Activated CD8-positive, alpha-beta memory T cell treated with anti-CD3 and anti-CD28 coated beads, Interleukin-2, amount 50 U/mL, for 1 hour (primary cell): ENCODE results near the gene NEU4.
"Not testable (repeated sequence)": the region's sequence is repeated elsewhere in the genome, so short reads cannot be mapped to it uniquely, and the experiment has no call there.

ENCODE experiments used
- DNase-seq: peaks from one replicate; pipeline ENCODE4 v3.0.0-alpha.2; 2020; ENCODE audit errors: extremely low read depth

The NEU4 gene, protein sequence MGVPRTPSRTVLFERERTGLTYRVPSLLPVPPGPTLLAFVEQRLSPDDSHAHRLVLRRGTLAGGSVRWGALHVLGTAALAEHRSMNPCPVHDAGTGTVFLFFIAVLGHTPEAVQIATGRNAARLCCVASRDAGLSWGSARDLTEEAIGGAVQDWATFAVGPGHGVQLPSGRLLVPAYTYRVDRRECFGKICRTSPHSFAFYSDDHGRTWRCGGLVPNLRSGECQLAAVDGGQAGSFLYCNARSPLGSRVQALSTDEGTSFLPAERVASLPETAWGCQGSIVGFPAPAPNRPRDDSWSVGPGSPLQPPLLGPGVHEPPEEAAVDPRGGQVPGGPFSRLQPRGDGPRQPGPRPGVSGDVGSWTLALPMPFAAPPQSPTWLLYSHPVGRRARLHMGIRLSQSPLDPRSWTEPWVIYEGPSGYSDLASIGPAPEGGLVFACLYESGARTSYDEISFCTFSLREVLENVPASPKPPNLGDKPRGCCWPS

GRCh38 chr2:241808721-241809382 is at the start of gene NEU4:
NEU4 (plus strand) TSS chr2:241809193; CDS start chr2:241814485, 5,292 bp downstream.
- no peak for DNase-seq

DNA sequence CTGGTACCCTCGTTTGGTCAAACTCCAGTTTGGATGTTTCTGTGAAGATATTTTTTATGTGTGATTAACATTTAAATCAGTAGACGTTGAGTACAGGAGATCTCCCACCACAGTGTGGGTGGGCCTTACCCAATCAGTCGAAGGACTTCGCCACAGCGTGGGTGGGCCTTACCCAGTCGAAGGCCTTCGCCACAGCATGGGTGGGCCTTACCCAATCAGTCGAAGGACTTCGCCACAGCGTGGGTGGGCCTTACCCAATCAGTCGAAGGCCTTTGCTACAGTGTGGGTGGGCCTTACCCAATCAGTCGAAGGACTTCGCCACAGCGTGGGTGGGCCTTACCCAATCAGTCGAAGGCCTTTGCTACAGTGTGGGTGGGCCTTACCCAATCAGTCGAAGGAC is 49.1 kb upstream of the NEU4 start:
- DNase-seq = not testable (repeated sequence)

GRCh38 chr2:241760301-241760771 is 48.7 kb upstream of the NEU4 start:
- no peak for DNase-seq

GRCh38 chr2:241762321-241762932 is 46.6 kb upstream of the NEU4 start:
- no peak for DNase-seq

DNA sequence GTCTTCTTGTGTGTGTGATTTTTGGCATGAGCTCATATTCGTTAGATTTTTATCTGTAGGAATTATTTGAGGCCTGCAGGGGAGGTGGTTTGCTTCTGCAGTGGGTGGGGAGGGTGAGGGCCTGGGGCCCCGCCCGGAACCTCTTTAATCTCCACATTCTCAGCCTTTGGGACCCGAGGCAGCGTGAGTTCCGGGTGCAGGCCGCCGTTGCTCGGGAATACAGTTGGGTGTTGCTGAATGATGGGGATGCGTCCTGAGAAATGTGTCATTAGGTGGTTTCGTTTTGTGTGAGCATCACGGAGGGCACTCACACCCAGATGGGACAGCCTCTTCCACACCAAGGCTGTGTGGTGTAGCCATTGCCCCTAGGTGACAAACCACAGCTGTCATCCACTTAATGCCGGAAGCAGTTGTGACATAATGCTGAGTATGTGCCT is 46.0 kb upstream of the NEU4 start:
- peak; percentile 57 for DNase-seq

DNA sequence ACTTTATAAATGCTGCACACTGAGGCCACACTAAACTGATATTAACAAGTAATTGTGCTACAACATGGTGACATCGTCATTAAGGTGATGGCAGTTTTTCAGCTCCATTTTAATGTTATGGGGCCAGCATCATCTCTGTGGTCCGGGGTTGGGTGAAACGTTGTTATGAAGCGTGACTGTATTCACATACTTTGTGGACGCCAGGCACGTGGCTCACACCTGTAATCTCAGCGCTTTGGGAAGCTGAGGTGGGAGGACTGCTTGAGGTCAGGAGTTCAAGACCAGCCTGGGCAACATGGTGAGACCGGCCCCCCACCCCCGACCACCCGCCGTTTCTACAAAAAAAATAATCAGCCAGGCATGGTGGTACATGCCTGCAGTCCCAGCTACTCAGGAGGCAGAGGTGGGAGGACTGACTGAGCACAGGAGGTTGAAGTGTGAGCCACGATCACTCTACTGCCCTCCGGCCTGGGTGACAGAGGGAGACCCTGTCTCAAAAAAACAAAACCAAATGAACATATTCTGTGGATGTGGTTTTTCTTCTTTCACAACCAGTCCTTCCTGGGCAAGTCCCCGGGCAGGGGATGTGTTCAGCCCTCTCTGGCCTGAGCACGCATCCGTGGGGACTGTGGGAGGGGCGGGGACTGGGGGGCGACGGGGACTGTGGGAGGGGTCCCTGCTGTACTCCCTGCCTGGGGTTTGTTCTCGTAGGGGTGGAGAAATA is 45.3 kb upstream of the NEU4 start:
- no peak for DNase-seq

GRCh38 chr2:241764275-241765241 is 44.4 kb upstream of the NEU4 start:
- no peak for DNase-seq

DNA sequence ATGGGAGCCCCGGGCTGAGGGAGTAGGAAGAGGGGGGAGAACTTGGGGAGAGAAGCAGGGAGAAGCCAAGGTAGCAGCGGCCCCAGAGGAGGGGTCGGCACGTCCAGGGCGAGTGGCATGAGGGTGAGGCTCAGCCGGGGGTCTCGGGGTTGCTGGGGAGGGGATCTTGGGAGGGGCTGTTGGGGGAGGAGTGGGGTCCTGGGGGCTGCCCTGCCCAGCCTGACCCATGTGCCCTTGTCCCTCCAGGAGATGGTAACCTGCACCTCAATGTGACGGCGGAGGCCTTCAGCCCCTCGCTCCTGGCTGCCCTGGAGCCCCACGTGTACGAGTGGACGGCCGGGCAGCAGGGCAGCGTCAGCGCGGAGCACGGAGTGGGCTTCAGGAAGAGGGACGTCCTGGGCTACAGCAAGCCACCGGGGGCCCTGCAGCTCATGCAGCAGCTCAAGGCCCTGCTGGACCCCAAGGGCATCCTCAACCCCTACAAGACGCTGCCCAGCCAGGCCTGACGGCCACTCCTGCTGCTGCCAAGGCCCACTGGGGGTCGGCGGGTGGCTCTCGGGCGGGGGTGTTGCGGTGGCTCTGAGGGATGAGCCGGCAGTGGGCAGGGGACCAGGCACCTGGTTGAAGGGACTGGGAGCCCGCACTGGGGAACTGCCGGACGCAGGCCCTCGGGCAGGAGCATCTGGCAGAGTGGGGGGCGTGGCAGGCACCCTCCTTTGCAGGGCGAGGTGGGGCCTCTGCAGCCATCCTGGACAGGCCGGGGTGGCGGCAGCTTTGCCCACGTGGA is 41.3 kb upstream of the NEU4 start:
- DNase-seq = no peak

DNA sequence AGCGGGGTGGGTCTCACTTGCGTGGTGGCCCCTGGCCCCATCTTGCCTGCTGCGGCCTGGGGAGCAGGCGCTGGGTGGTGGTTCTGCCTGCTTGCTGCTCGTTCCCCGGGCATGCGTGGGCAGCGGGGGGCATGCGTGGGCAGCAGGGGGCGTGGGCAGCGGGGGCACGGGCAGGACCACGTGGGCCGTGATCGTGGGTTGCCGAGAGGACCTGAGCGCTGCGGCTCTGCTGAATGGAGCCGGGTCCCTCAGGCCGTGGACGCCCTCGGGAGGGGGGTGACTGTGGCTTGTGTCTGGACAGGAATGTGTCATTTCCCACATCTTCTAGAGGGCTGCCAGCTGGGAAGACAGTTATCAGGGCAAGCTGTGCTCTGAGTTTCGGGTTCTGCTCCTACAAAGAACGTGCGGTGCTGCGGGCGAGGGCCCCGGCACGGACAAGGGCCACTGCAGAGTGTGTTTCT is 40.7 kb upstream of the NEU4 start:
- no peak for DNase-seq

GRCh38 chr2:241768850-241769249 is 40.1 kb upstream of the NEU4 start:
- no peak for DNase-seq

DNA sequence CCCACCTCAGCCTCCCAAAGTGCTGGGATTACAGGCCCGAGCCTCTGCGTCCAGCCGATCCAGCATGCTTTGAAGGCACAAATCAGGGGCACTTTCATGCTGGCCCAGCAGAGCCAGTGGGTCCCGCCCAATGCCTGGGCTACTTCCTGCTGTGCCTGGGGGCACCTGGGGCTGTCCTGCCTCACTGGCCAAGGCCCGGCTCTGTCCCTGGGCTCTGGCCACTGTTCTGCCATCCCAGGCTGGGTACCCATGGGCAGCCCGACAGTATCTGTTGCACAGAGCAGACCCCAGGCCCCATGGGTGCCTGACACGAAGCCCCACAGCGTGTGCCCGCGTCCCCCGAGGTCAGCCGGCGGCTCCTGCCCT is 39.2 kb upstream of the NEU4 start:
- no peak for DNase-seq

DNA sequence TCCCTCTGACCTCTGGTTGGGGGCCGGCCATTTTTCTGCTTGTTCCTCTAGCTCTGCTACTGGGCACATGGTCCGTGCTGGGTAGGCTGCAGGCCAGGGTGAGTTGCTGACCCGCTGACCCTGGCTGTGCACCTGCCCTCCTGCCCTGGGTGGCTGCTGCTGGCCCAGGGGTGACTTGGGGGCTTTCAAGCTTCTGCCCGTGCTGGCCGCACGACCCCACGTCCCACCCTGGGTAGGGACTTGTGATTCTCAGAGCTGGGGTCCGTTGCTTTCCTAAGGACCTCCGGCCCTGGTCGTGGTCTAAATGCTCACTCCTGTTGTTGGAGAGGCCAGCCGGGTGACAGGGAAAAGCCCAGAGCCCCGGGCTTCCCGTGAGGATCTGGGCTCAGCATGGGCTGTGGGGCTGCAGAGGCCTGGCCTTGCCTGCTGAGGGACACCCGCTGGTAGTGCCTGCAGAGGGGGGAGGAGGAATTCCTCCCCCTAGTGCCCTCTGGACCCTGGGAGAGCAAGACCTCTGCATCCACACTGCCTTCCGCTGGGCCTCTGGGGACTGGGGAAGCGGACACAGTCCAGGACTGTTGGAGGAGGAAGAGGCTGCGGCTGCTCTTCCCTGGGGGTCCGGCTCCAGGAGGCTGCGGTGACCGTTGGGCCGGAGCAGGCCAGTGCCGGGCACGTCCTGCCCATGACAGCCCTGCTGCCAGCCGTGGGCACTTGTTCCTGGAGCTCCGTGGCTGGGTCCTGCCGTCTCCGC is 38.6 kb upstream of the NEU4 start:
- no peak for DNase-seq

DNA sequence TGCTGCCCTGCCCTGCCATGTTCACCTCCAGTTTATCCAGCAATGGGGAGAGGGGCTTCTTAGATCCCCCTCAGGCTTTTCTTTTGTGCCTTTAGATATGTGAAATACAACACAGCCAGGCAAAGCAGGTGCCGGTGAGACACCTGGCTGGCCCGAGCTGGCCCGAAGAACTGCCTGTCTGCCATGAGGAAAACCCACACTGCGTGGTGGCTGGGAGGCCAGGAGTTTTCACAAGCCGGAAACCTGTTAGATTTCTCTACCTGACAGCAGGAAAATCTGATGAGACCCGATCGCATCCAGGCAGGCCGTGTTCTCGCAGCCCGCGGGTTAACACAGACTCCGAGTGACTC is 38.1 kb upstream of the NEU4 start:
- DNase-seq = no peak

GRCh38 chr2:241771286-241772062 is 37.5 kb upstream of the NEU4 start:
- no peak for DNase-seq

DNA sequence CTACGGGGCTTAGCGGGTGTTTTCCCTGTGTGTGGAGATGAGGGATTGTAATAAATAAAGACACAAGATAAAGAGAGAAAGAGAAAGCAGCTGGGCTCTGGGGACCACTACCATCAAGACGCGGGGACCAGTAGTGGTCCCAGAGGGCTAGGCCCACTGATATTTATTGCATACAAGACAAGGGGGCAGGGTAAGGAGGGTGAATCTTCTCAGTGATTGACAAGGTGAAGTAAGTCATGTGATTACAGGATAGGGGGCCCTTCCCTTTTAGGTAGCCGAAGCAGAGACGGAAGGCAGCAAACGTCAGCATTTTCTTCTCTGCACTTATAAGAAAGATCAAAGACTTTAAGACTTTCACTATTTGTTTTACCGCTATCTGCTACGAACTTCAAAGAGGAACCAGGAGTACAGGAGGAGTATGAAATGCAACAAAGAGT is 36.9 kb upstream of the NEU4 start:
- DNase-seq = no peak

DNA sequence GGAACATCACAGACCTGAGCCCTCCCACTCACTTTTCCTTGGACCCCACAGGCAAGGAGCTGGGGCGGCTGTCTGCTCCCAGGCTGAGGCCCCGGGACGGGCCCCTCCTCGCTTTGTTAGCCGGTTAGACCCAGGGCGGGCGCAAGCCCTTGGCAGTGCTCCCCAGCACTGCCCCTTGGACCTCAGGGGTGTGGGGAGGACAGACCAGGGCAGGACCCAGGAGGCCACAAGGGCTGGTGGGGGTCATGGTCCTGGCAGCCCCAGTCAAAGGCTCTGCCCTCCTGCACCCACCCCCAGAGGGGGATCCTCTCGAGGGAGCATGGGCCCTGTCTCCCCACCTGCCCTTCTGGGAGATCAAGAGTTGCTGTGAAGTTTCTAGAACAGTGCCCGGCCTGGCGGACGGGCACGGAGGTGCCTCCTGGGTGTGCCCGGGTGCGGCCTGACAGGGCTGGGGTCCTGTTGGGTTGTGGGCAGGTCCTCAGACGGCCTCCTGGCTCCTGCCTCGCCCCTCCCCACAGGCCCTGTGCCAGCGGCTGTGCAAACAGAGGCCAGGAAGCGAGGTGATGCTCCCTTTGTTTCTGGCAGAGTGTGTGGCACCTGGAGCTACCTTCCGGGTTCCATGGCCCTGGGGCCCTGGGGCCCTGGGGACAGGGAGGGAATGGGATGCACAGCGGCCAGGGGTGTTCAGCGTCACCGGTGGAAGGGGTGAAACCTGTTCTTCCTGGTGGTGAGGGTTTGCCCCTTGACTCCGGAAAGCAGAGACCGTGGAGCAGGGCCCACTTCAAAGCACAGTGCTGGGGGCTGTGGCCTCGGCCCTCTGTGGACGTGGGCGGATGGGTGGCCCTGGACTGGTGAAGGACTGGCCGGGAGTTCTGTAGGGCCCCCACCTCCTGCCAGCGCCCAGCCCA is 35.2 kb upstream of the NEU4 start:
- no peak for DNase-seq
